WTC11 (cell line): ENCODE data around the gene INPP4A. TPM values are rescaled to one million over a fixed set of nuclear protein-coding genes. Genes with fewer than 3 reads are reported as not detected.

ENCODE experiments used
- ATAC-seq: fragments of 200-7000 bp; cut with Tn5 transposase; 2 replicates; pipeline ENCODE4 v1.10.0; 2021; ENCODE audit warnings: mild to moderate bottlenecking, moderate library complexity
- CTCF ChIA-PET: fragments of 300-600 bp; sonication (Branson Sonifier 250); formaldehyde crosslinking; loops from one replicate; lab custom pipeline; 2021; ENCODE audit warnings: antibody characterized with exemption; lab: Charles Lee
- POLR2A ChIA-PET: fragments of 350-600 bp; sonication (Branson Sonifier 250); formaldehyde crosslinking; loops from one replicate; lab custom pipeline; 2021; ENCODE audit warnings: antibody characterized with exemption; lab: Charles Lee
- DNase-seq: peaks from one replicate; pipeline ENCODE4 v3.0.0; 2021; ENCODE audit warnings: low spot score
- H3K27ac Mint-ChIP-seq: 2 replicates; pipeline ENCODE4 v1.8.0; 2021; ENCODE audit warnings: mixed read lengths
- H3K27me3 Mint-ChIP-seq: 2 replicates; pipeline ENCODE4 v1.8.0; 2021; ENCODE audit warnings: low read depth, mild to moderate bottlenecking, moderate library complexity, mixed read lengths
- H3K36me3 Mint-ChIP-seq: 2 replicates; pipeline ENCODE4 v1.8.0; 2021; ENCODE audit warnings: mixed read lengths
- H3K4me1 Mint-ChIP-seq: 2 replicates; pipeline ENCODE4 v1.8.0; 2022; ENCODE audit warnings: mixed read lengths
- H3K4me3 Mint-ChIP-seq: 2 replicates; pipeline ENCODE4 v1.8.0; 2021; ENCODE audit warnings: mild to moderate bottlenecking, moderate library complexity, mixed read lengths
- H3K9me3 Mint-ChIP-seq: 2 replicates; pipeline ENCODE4 v1.8.0; 2021; ENCODE audit warnings: mixed read lengths
- AR ChIP-seq: fragments of 250-450 bp; sonication (Bioruptor Pico); IDR thresholded peaks from 2 replicates; pipeline ENCODE4 v1.9.0; 2021; ENCODE audit warnings: mild to moderate bottlenecking
- ATF2 ChIP-seq: sonication (generic); formaldehyde crosslinking; IDR thresholded peaks from 2 replicates; pipeline ENCODE4 v1.8.1; 2022; ENCODE audit warnings: low read depth, missing genetic modification reagents, borderline replicate concordance
- ATF3 ChIP-seq: sonication (generic); formaldehyde crosslinking; conservative IDR thresholded peaks from 2 replicates; pipeline ENCODE4 v1.8.1; 2022; ENCODE audit warnings: mild to moderate bottlenecking, missing genetic modification reagents
- ATF6 ChIP-seq: sonication (generic); formaldehyde crosslinking; IDR thresholded peaks from 2 replicates; pipeline ENCODE4 v1.8.1; 2023; ENCODE audit warnings: mild to moderate bottlenecking, missing genetic modification reagents
- CBFB ChIP-seq: sonication (generic); formaldehyde crosslinking; IDR thresholded peaks from 2 replicates; pipeline ENCODE4 v1.8.1; 2022; ENCODE audit warnings: mild to moderate bottlenecking, low read depth, missing genetic modification reagents
- E2F4 ChIP-seq: sonication (generic); formaldehyde crosslinking; IDR thresholded peaks from 2 replicates; pipeline ENCODE4 v1.8.1; 2022; ENCODE audit warnings: low read depth, mild to moderate bottlenecking, moderate library complexity, missing genetic modification reagents, borderline replicate concordance
- E2F5 ChIP-seq: sonication (generic); formaldehyde crosslinking; IDR thresholded peaks from 2 replicates; pipeline ENCODE4 v1.8.1; 2022; ENCODE audit warnings: mild to moderate bottlenecking, moderate library complexity, missing genetic modification reagents
- FOXP4 ChIP-seq: sonication (generic); formaldehyde crosslinking; IDR thresholded peaks from 2 replicates; pipeline ENCODE4 v1.8.0; 2022; ENCODE audit warnings: mild to moderate bottlenecking, missing genetic modification reagents
- JAZF1 ChIP-seq: fragments of 250-450 bp; sonication (Bioruptor Pico); IDR thresholded peaks from 2 replicates; pipeline ENCODE4 v1.9.0; 2021; ENCODE audit warnings: moderate library complexity, mild to moderate bottlenecking, inconsistent platforms
- PREB ChIP-seq: sonication (generic); formaldehyde crosslinking; IDR thresholded peaks from 2 replicates; pipeline ENCODE4 v1.8.1; 2022; ENCODE audit warnings: mild to moderate bottlenecking, missing genetic modification reagents, moderate library complexity, borderline replicate concordance
- RORB ChIP-seq: fragments of 250-450 bp; sonication (Bioruptor Pico); IDR thresholded peaks from 2 replicates; pipeline ENCODE4 v1.9.0; 2021; ENCODE audit warnings: mild to moderate bottlenecking
- SP1 ChIP-seq: sonication (generic); formaldehyde crosslinking; conservative IDR thresholded peaks from 2 replicates; pipeline ENCODE4 v1.8.1; 2022; ENCODE audit warnings: missing genetic modification reagents
- TEAD4 ChIP-seq: sonication (generic); formaldehyde crosslinking; IDR thresholded peaks from 2 replicates; pipeline ENCODE4 v1.8.0; 2022; ENCODE audit warnings: mild to moderate bottlenecking, missing genetic modification reagents
- USF1 ChIP-seq: sonication (generic); formaldehyde crosslinking; IDR thresholded peaks from 2 replicates; pipeline ENCODE4 v1.8.0; 2022; ENCODE audit warnings: mild to moderate bottlenecking, missing genetic modification reagents
- ZNF219 ChIP-seq: sonication (generic); formaldehyde crosslinking; IDR thresholded peaks from 2 replicates; pipeline ENCODE4 v1.8.0; 2023; ENCODE audit warnings: missing genetic modification reagents, mild to moderate bottlenecking, borderline replicate concordance
- ZNF232 ChIP-seq: sonication (generic); formaldehyde crosslinking; IDR thresholded peaks from 2 replicates; pipeline ENCODE4 v1.8.0; 2022; ENCODE audit warnings: mild to moderate bottlenecking, missing genetic modification reagents
- ZNF263 ChIP-seq: sonication (generic); formaldehyde crosslinking; IDR thresholded peaks from 2 replicates; pipeline ENCODE4 v1.8.1; 2022; ENCODE audit warnings: low read depth, mild to moderate bottlenecking, moderate library complexity, missing genetic modification reagents
- ZNF396 ChIP-seq: fragments of 250-450 bp; sonication (Bioruptor Pico); IDR thresholded peaks from 2 replicates; pipeline ENCODE4 v1.8.0; 2021; ENCODE audit warnings: mild to moderate bottlenecking, moderate library complexity, borderline replicate concordance
- total RNA-seq: library from RNA; stranded (reverse); gene quantifications from 3 replicates; pipeline ENCODE4 v1.2.3, GENCODE V29; 2021

Gene INPP4A
- total RNA-seq, 1 experiment from 2014 or later, result 38.3 TPM

- TF ChIP-seq AR, result no peak
- TF ChIP-seq SP1 (CRISPR knock-in tag), result no peak
- TF ChIP-seq ZNF263, result no peak
- no peak for TF ChIP-seq ATF2 (CRISPR knock-in tag)
- TF ChIP-seq FOXP4 (CRISPR knock-in tag), result no peak
- TF ChIP-seq PREB (CRISPR knock-in tag), result no peak
- TF ChIP-seq, all 79 proteins: peak for 0
Observed at GRCh38 chr2:98448441-98449145, 3.9 kb downstream of the INPP4A start (continued).

- Mint-ChIP-seq H3K9me3 (no peaks in the 10 kb centered on the region), H3K4me3 (no peak overlapping the region), H3K27ac (no peak overlapping the region), H3K36me3 (peaks cover 4% of the 10 kb centered on the region; the same call in 1 of the 2 replicates), H3K4me1 (peaks cover 80% of the 10 kb centered on the region), H3K27me3 (no peaks in the 10 kb centered on the region)
- POLR2A ChIA-PET, result interaction anchor here (0.6 kb wide), 1 partner anchor 13 kb away, joined by 4 read pairs; no protein-coding TSS in a partner anchor
- DNase-seq (no peak), ATAC-seq (no peak)
- CTCF ChIA-PET, result interaction anchor here (1.2 to 2.7 kb wide), 2 partner anchors 36 to 116 kb away, joined by 5 to 11 read pairs; no protein-coding TSS in a partner anchor
- TF ChIP-seq ZNF263 (no peak), ATF6 (CRISPR knock-in tag) (no peak), E2F5 (CRISPR knock-in tag) (no peak), USF1 (no peak), ZNF396 (CRISPR knock-in tag) (no peak), E2F4 (CRISPR knock-in tag) (no peak), FOXP4 (CRISPR knock-in tag) (no peak), RORB (no peak), ZNF219 (no peak), JAZF1 (CRISPR knock-in tag) (no peak), CBFB (CRISPR knock-in tag) (no peak), ZNF232 (CRISPR knock-in tag) (no peak), ATF3 (CRISPR knock-in tag) (no peak), TEAD4 (CRISPR knock-in tag) (no peak)
Observed at GRCh38 chr2:98452396-98453027, 7.9 kb downstream of the INPP4A start.
